ENCODE measurements around the gene PLA2R1.
"Not testable (repeated sequence)": the region's sequence is repeated elsewhere in the genome, so short reads cannot be mapped to it uniquely, and the experiment has no call there.

PLA2R1 gene

GRCh38 chr2:159982842-159983785 is 79.3 kb downstream of the PLA2R1 start:
- DNase-seq (ENCODE audit: low read depth), result no peak

- no peak for DNase-seq (ENCODE audit: low read depth)
These were observed 80.1 kb downstream of the PLA2R1 start for GRCh38 chr2:159982270-159982669.

- DNase-seq (ENCODE audit: low read depth), result no peak
These were observed 85.8 kb downstream of the PLA2R1 start for GRCh38 chr2:159976527-159977160.

- no peak for DNase-seq (ENCODE audit: low read depth)
These were observed 89.1 kb downstream of the PLA2R1 start for GRCh38 chr2:159973325-159973724.

DNA sequence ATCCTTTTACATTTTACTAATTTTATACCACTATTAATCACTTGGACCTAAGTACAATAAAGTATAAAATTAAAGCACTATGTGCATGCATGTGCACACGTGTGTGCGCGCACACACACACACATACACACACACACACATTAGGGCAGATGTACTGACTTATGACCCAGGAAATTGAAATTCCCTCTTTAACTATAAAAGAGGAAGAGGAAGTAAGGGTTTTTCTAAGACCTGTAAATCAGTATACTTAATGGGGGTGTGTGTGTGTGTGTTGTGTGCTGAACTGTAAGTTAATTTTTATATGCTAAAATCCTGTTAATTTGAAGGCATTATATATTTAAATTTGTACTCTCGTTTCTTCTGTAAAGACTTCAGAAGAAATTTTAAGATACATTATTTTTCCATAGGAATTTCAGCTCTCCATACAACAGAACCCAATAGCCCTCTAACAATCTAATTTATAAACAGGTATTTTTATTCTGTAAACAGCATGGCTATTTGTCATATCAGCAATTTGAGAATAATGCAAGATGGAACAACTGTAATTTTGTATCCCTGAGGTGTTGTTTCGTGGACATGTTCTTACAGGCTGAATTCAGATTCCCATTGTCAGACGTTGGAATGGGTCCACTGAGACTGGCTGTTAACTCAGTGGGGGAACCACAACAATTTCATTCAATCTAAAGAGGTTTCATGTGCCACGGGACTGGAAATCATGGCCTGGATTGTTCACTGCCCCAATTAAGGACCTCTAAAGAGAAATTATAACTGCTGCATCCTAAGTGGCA is 90.9 kb downstream of the PLA2R1 start:
- DNase-seq (ENCODE audit: low read depth), result no peak

- DNase-seq (ENCODE audit: low read depth), result not testable (repeated sequence)
These were observed 91.9 kb downstream of the PLA2R1 start for GRCh38 chr2:159970548-159970947.

GRCh38 chr2:159968279-159968900 is 94.0 kb downstream of the PLA2R1 start:
- DNase-seq (ENCODE audit: low read depth), result no peak

DNA sequence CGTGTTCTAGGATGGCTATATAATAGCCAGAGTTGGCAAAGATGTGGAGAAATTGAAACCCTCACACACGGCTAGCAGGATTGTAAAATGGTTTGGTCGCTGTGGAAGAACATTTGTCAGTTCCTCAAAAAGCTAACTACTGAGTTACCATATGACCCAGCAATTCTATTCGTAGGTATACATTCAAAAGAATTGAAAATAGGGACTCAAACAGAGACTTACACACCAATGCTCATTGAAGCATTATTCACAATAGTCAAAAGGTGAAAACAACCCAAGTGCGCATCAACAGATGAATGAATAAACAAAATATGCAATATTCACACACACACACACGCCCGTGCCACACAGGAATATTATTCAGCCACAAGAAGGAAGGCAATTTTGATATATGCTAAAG is 98.7 kb downstream of the PLA2R1 start:
- no peak for DNase-seq (ENCODE audit: low read depth)

- DNase-seq (ENCODE audit: low read depth), result not testable (repeated sequence)
These were observed 99.9 kb downstream of the PLA2R1 start for GRCh38 chr2:159962513-159962912.

DNA sequence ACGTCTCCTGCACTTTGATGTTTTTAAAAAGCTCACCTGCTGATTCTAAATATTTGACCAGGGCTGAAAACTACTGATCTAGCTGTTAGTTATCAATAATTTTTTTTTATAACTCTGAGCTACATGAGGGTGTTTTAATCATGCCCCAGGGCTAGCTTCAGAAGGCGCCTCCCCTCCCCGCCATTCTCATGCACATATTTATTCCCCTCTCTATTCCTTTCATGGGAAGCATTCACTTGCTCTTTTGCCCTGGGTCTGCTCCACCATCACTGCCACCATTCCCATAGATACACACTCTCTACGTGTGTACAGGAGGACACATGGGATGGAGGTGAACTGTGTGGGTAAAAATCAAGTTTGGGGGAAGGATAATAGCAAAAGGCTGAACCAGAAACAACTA is 101.0 kb downstream of the PLA2R1 start:
- DNase-seq (ENCODE audit: low read depth), result no peak

DNA sequence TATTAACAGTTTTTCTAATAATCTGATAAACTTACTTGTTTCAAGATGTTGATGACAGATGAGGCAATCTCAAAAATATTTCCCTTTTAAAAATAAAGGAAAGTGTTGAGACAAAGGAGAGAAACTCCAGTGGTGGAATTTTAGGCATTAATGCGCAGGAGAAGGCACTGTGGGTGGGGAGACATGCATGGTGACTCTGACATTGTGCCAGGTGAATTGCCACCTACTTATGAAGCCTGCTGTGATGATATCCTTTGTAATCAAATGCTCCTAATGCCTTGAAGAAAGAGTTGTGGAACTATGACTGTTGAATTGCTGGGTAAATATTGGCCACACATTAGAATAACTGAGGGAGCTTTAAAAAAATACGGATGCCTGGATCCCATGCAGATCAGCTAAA is 101.4 kb downstream of the PLA2R1 start:
- no peak for DNase-seq (ENCODE audit: low read depth)

DNA sequence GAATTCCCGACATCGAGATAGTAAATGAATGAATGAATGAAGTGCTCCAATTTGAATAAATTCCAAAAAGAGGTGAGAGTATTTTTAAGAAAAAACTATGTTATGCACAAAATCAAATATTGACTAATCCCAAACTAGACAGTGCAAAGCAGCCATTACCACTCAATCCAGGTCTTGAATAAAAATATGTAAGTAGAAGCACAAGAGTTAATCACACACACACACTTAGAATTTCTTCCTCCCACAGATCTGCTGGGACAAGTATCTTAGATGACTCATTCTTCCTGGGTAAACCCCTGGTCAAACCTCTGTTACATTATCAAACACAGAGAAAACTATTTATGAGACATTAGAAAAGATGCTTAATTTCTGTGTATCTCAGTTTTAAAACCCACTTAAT is 102.0 kb downstream of the PLA2R1 start:
- DNase-seq (ENCODE audit: low read depth), result no peak

GRCh38 chr2:159959136-159959535 is 103.3 kb downstream of the PLA2R1 start:
- no peak for DNase-seq (ENCODE audit: low read depth)

DNA sequence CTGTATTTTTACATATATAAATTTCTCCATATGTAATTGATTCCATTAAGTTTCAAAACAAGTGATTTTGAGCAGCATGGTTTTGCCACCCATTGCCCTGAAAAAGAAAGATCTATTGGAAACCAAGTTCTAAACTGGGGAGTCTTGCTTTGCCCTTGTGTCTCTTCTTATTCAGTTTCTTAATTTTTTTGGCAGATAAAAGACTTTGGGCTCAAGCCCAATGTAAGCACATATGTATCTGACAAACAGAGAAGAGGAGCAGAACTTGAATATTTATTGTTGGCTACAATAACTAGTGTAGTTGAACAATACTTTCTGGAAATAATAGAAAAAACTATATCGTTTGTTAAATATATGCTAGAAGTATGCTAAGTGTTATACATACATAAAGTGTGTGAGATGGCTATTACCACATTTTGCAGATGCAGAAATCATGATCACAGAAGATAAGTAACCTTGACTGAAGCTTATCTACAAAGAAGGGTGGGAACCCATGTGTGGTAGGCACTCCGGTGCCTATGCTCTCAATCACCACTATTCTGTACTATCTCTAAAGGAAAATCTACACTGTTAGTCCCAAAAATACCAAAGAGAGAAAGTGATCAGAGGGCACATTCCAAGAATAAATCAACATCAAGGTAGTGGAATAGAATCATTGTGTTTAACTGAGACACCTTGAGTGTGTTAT is 109.1 kb downstream of the PLA2R1 start:
- DNase-seq (ENCODE audit: low read depth), result no peak

- no peak for DNase-seq (ENCODE audit: low read depth)
These were observed 116.0 kb downstream of the PLA2R1 start for GRCh38 chr2:159946326-159946999.

- DNase-seq (ENCODE audit: low read depth), result no peak
These were observed 117.5 kb downstream of the PLA2R1 start for GRCh38 chr2:159944874-159945273.

DNA sequence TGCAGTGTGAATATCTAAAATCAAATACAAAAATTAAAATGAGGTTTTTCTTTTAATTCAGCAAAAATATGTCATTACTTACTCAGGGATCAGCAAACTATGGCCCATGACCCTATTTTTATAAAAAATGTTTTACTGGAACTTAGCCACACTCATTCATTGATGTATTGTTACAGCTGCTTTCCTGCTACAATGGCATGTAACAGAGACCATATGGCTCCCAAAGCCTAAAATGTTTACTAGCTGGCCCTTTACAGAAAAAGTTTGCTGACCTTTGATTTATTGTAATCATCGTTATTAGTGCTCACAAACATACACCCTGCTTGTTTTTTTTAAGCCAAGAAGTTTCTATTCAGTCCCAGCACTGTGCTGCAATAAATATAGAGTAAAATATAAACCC is 120.3 kb downstream of the PLA2R1 start:
- DNase-seq (ENCODE audit: low read depth), result no peak

DNA sequence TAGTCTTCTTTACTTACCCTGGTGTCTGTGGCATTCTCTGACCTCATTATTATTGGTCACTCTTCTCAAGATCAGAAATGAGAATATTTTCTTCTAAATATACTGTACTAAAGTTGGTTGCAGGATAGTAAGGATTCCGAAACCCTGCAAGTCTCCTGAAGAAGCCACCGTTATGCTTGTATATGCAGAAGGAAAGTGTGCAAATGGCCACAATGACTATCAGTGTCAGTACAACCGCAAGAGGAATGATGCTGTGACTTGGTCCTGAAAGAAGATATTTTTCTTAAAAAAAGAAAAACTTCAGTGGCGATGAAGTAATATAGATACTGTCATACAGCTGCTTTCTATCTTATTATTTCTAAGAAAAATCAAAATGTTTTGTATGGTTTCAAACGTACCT is 120.7 kb downstream of the PLA2R1 start:
- no peak for DNase-seq (ENCODE audit: low read depth)

DNA sequence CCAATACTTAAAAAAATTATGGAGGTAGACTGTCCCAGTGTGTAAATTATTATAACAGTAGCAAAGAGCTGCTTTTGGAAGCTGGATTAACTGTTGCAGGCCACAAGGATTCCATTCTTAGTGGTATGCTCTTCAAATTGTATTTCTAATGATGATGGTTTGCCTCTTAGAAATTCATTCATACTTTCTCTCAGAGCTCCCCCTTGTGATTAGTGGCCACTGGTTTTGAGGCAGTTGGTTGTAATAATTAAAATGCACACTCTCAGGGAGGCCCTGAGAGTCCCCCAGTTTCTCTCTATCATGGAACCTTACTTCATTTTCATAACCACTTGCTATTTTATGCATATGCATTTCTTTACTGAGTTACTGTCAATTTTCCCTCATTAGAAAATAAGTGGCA is 122.5 kb downstream of the PLA2R1 start:
- DNase-seq (ENCODE audit: low read depth), result no peak

DNA sequence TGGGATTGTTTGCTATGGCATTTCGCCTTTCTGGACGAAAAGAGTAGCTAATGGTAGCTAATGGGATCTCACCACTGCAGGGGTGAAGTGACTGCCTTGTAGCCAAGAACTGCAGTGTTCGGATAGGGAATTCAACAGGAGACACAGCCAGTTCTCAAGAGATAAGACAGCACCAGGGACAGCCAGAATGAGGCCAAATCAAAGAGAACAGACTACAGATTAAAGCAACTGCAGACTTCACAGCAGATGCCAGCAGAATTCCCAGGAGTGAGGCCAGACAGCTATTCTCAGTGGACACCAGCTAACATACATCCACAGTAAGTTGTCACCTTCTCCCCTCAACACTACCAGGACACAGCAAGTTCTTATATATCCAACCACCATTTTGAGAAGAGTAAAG is 124.0 kb downstream of the PLA2R1 start:
- DNase-seq (ENCODE audit: low read depth), result no peak

GRCh38 chr2:159936471-159936870 is 125.9 kb downstream of the PLA2R1 start:
- no peak for DNase-seq (ENCODE audit: low read depth)
